Measurements from ENCODE around the gene IRAK3.

GRCh38 chr12:66241061-66242043 is 52.3 kb downstream of the IRAK3 start:
- TF ChIP-seq EZH2phosphoT487 (IDR thresholded peaks at IDR 0.05; ENCODE audit: insufficient read depth, low read depth) (no peak), EZH2 (IDR thresholded peaks at IDR 0.05; ENCODE audit: insufficient read depth, poor library complexity, severe bottlenecking) (no peak)

All from GM23248 (cell line).